Spleen (tissue), 11 donors: ENCODE results near the gene MRPS10. TPM values are rescaled to one million over a fixed set of nuclear protein-coding genes. Genes with fewer than 3 reads are reported as not detected.
"Not testable (repeated sequence)": the region's sequence is repeated elsewhere in the genome, so short reads cannot be mapped to it uniquely, and the experiment has no call there.

Source experiments
- DNase-seq: peaks from one replicate; pipeline ENCODE4 v3.0.0-alpha.2; 2020
- H3K27ac ChIP-seq, 8 donors: fragments of 200-600 bp; sonication (generic) in 7 of 8; 1 replicate in 4 of 8; 2 replicates in 4 of 8; pipeline versions ENCODE4 v1.5.0 to v1.8.0; 2016 to 2021; ENCODE audit warnings: inconsistent platforms in 4 of 8, mild to moderate bottlenecking in 4 of 8, moderate library complexity in 1 of 8
- H3K27me3 ChIP-seq, 7 donors: fragments of 200-600 bp; sonication (generic) in 6 of 7; replicated peaks in 1 of 7; 1 replicate in 4 of 7; 2 replicates in 3 of 7; pipeline versions ENCODE4 v1.5.0 to v1.8.0; 2016 to 2021; ENCODE audit warnings: inconsistent platforms in 3 of 7, mild to moderate bottlenecking in 1 of 7
- H3K36me3 ChIP-seq, 6 donors: fragments of 200-600 bp; sonication (generic) in 5 of 6; 1 replicate in 4 of 6; 2 replicates in 2 of 6; pipeline versions ENCODE4 v1.5.0 to v1.8.0; 2016 to 2021; ENCODE audit warnings: inconsistent platforms in 2 of 6
- H3K4me1 ChIP-seq, 6 donors: fragments of 200-600 bp; sonication (generic) in 5 of 6; 1 replicate in 3 of 6; 2 replicates in 3 of 6; pipeline versions ENCODE4 v1.5.0 to v1.8.0; 2016 to 2021; ENCODE audit warnings: inconsistent platforms in 3 of 6
- H3K4me3 ChIP-seq, 8 donors: fragments of 200-600 bp; sonication (generic) in 7 of 8; 1 replicate in 4 of 8; 2 replicates in 4 of 8; pipeline versions ENCODE4 v1.5.0 to v1.8.0; 2016 to 2021; ENCODE audit warnings: inconsistent platforms in 4 of 8, mild to moderate bottlenecking in 4 of 8, moderate library complexity in 2 of 8
- H3K9me3 ChIP-seq, 8 donors: fragments of 200-600 bp; sonication (generic) in 7 of 8; 1 replicate in 4 of 8; 2 replicates in 4 of 8; pipeline versions ENCODE4 v1.5.0 to v1.8.0; 2016 to 2021; ENCODE audit warnings: inconsistent platforms in 4 of 8
- POLR2A ChIP-seq, 3 donors: fragments of 450-650 bp; IDR thresholded peaks; one replicate each; pipeline ENCODE4 v1.5.1; 2017; ENCODE audit warnings: antibody characterized with exemption in 3 of 3, mild to moderate bottlenecking in 1 of 3
- POLR2AphosphoS5 ChIP-seq, 3 donors: sonication (generic); formaldehyde crosslinking; IDR thresholded peaks; one replicate each; pipeline ENCODE4 v1.5.1; 2017; ENCODE audit warnings: antibody characterized with exemption in 3 of 3
- WGBS, 5 donors: extraction: QIAGEN DNeasy Blood & Tissue Kit in 3 of 5; methylation state at CpG; one replicate each; pipeline versions ENCODE4 v1.1.5 to v1.1.7; 2013 to 2018; 5-methylcytosine and 5-hydroxymethylcytosine counted together
- intact Hi-C: fragments of 100-400 bp; cut with DNase I; formaldehyde crosslinking; loops from one replicate; pipeline ENCODE4 v1.15.0; 2023; ENCODE audit warnings: low total_unique reads
- polyA plus RNA-seq, 3 donors: library from polyadenylated mRNA; stranded (reverse); fragments of 200-250 nt; gene quantifications; one replicate each; pipeline ENCODE4 v1.2.1, GENCODE V29; 2013
- total RNA-seq, 7 donors: library from RNA; depleted of rRNA in 3 of 7; stranded (reverse); fragments of >200 nt in 3 of 7; fragmentation: NEBNext Ultra II Directional in 4 of 7; extraction: Animal tissue kit (Norgen Biotek cat#: 25700) in 4 of 7; gene quantifications; one replicate each; pipeline versions ENCODE4 v1.1.0 to v1.2.1, GENCODE V29; 2016 to 2021
- TF ChIP-seq, protein P1 (sequence below), 11 experiments: fragments of 200-600 bp in 7 of 11; fragments of 450-650 bp in 4 of 11; sonication (generic) in 4 of 11; IDR thresholded peaks in 8 of 11; conservative IDR thresholded peaks in 3 of 11; 1 replicate in 7 of 11; 2 replicates in 4 of 11; pipeline versions ENCODE4 v1.4.0 to v1.8.0; 2016 to 2021; ENCODE audit warnings: antibody characterized with exemption in 11 of 11, inconsistent platforms in 4 of 11, mild to moderate bottlenecking in 1 of 11
- donor health status: healthy with polysubstance abuse.
- donor health status: DM: no; HTN: no; CAD: no; lungs with moderate emphysema.
- donor health status: DM: no; HTN: no; CAD: no.
- donor health status: Bipolar disorder and iron deficiency.
- donor health status: healthy.
- donor health status: DM: no; HTN: no; CAD: no.
- donor health status: DM: yes; HTN: yes; CAD: no.

MRPS10 gene
- total and polyA plus RNA-seq, 10 donors: 17.2 to 32.3 (median 27.0) TPM

DNA sequence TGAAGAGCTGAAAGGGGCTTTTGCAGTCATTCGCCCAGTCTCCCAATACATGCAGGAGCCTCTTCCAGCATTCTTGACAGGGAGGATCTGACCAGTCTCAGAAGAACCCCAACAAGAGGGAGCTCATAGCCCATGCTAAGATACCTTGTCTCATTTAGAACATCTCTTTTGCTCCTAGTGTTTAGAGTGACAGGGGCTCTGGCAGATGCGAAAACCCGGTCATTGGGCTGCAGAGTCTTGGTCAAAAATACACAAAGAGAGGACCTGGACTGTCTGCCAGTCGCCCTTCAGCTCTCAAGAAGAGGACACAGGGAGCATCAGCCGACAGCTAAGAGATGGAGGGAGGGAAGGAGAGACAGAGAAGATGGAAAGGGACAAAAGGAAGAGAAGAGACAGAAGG is 23.6 kb downstream of the MRPS10 start:
- intact Hi-C loops: no loop called here
- Histone ChIP-seq H3K9me3 (no peaks in the 10 kb centered on the region), H3K4me3 (no peak overlapping the region), H3K27me3 (no peaks in the 10 kb centered on the region), H3K27ac (no peak overlapping the region), H3K36me3 (peaks cover 0 to 4% (median 0%) of the 10 kb centered on the region in 6 donors), H3K4me1 (no peaks in the 10 kb centered on the region)
- TF ChIP-seq POLR2A (IDR thresholded peaks at IDR 0.05) (no peak), POLR2AphosphoS5 (IDR thresholded peaks at IDR 0.05) (no peak)
- TF ChIP-seq, protein P1, sequence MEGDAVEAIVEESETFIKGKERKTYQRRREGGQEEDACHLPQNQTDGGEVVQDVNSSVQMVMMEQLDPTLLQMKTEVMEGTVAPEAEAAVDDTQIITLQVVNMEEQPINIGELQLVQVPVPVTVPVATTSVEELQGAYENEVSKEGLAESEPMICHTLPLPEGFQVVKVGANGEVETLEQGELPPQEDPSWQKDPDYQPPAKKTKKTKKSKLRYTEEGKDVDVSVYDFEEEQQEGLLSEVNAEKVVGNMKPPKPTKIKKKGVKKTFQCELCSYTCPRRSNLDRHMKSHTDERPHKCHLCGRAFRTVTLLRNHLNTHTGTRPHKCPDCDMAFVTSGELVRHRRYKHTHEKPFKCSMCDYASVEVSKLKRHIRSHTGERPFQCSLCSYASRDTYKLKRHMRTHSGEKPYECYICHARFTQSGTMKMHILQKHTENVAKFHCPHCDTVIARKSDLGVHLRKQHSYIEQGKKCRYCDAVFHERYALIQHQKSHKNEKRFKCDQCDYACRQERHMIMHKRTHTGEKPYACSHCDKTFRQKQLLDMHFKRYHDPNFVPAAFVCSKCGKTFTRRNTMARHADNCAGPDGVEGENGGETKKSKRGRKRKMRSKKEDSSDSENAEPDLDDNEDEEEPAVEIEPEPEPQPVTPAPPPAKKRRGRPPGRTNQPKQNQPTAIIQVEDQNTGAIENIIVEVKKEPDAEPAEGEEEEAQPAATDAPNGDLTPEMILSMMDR (IDR thresholded peaks at IDR 0.05 in 8 of 11, conservative IDR thresholded peaks at IDR 0.05 in 3 of 11): no peak
- 90 to 95% (median 92%) methylated on average over 5 of the region's 5 CpGs for WGBS, 5 donors
- DNase-seq: no peak

DNA sequence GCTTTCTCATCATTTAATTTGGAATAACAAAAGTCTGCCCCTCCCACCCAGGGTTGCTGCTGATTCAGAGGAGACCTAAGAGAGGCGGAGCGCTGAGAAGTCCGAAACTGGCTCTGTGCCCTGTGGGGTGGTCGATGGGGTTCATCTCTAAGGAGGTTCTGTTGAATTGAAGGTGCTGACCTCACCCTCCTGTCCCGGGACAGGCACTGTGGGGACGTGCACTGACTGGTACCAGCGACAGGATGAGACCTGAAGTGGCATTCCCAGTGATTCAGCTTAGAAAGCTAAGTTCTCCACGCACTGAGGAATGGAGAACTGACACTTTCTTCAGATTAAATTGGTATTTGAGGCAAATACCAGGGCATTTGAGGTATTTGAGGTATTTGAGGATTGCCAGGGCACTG is 24.2 kb downstream of the MRPS10 start:
- 66 to 81% (median 73%) methylated on average over 5 to 8 of the region's 8 CpGs for WGBS, 5 donors
- Histone ChIP-seq H3K36me3 (peaks cover 0 to 4% (median 0%) of the 10 kb centered on the region in 6 donors), H3K9me3 (no peaks in the 10 kb centered on the region), H3K4me1 (no peaks in the 10 kb centered on the region), H3K27ac (no peak overlapping the region), H3K4me3 (no peak overlapping the region), H3K27me3 (no peaks in the 10 kb centered on the region)
- intact Hi-C loops: no loop called here
- DNase-seq: no peak
- TF ChIP-seq POLR2AphosphoS5 (IDR thresholded peaks at IDR 0.05): no peak
- TF ChIP-seq, protein P1 (IDR thresholded peaks at IDR 0.05 in 8 of 11, conservative IDR thresholded peaks at IDR 0.05 in 3 of 11): no peak
- no peak for TF ChIP-seq POLR2A (IDR thresholded peaks at IDR 0.05)

DNA sequence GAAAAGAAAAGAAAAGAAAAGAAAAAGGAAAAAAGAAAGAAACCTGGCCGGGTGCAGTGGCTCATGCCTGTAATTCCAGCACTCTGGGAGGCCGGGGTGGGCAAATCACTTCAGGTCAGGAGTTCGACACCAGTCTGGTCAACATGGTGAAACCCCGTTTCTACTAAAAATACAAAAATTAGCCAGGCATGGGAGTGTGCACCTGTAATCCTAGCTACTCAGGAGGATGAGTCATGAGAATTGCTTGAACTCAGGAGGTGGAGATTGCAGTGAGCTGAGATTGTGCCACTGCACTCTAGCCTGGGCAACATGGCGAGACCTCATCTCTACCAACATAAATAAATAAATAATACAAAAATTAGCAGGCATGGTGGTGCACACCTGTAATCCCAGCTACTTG is 25.3 kb downstream of the MRPS10 start:
- H3K36me3 ChIP-seq, DNase-seq, intact Hi-C loops, H3K9me3 ChIP-seq, H3K4me1 ChIP-seq, H3K4me3 ChIP-seq, H3K27ac ChIP-seq, H3K27me3 ChIP-seq: not testable (repeated sequence)
- WGBS, 5 donors: 91 to 97% (median 93%) methylated on average over 5 of the region's 5 CpGs

DNA sequence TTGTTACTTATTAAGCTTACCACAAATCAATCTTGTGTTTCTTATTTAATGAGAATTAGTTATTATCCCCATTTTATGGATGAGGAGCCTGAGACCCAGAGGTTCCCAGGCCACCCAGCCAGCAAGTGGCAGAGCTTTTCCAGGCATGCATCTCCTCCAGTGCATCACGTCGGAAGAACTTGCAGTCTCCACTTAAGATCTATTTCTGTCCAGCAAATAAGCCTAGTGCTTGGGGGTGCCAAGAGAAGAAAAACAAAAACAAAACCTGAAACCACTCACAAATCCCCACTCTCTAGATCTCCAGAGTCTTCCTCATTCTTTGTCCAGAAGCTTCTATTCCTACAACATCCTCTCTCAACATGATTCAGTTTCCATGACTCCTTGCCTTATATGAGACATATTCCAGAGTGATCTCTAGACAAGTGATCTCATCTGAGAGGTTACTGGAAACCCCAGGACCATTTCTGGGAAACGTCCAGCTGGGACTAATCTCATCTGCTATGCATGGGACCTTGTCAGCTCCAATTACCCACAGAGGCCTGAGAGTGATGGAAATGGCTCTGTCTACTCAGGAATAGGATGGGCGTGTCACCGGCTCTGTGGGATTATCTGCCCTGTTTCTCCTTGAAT is 27.0 kb downstream of the MRPS10 start:
- no peak for DNase-seq
- intact Hi-C loops: no loop called here
- WGBS, 5 donors: 71 to 85% (median 76%) methylated on average over 5 of the region's 5 CpGs
- H3K4me1 ChIP-seq: no peaks in the 10 kb centered on the region
- no peak for TF ChIP-seq POLR2A (IDR thresholded peaks at IDR 0.05)
- TF ChIP-seq POLR2AphosphoS5 (IDR thresholded peaks at IDR 0.05): peak in 1 of 3 donors; percentile 28
- TF ChIP-seq, protein P1 (IDR thresholded peaks at IDR 0.05 in 8 of 11, conservative IDR thresholded peaks at IDR 0.05 in 3 of 11): no peak
- H3K4me3 ChIP-seq: no peak overlapping the region
- H3K27ac ChIP-seq: no peak overlapping the region
- H3K27me3 ChIP-seq: no peaks in the 10 kb centered on the region
- peaks cover 0 to 4% (median 0%) of the 10 kb centered on the region in 6 donors for H3K36me3 ChIP-seq
- no peaks in the 10 kb centered on the region for H3K9me3 ChIP-seq
